ENCODE results near the gene PLEKHG5.

- TF ChIP-seq, protein P1, sequence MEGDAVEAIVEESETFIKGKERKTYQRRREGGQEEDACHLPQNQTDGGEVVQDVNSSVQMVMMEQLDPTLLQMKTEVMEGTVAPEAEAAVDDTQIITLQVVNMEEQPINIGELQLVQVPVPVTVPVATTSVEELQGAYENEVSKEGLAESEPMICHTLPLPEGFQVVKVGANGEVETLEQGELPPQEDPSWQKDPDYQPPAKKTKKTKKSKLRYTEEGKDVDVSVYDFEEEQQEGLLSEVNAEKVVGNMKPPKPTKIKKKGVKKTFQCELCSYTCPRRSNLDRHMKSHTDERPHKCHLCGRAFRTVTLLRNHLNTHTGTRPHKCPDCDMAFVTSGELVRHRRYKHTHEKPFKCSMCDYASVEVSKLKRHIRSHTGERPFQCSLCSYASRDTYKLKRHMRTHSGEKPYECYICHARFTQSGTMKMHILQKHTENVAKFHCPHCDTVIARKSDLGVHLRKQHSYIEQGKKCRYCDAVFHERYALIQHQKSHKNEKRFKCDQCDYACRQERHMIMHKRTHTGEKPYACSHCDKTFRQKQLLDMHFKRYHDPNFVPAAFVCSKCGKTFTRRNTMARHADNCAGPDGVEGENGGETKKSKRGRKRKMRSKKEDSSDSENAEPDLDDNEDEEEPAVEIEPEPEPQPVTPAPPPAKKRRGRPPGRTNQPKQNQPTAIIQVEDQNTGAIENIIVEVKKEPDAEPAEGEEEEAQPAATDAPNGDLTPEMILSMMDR (IDR thresholded peaks at IDR 0.05), result no peak
- no peak for TF ChIP-seq POLR2A (IDR thresholded peaks at IDR 0.05)
Measured at GRCh38 chr1:6450943-6451373, 40.5 kb downstream of the PLEKHG5 start.
